ENCODE measurements around the gene SH3TC1. TPM values are rescaled to one million over a fixed set of nuclear protein-coding genes. Genes with fewer than 3 reads are reported as not detected.

The SH3TC1 gene
- total and polyA plus RNA-seq, 2 of the 8 experiments (the other 6 are each of a cell fraction or from before 2014, with no cell fraction given) = 0.15 TPM; not detected in 1

GRCh38 chr4:8289151-8289750 is 90.2 kb downstream of the SH3TC1 start:
- no peak overlapping the region for H2AFZ ChIP-seq (ENCODE audit: low read length)
- no peak overlapping the region for H2AK5ac ChIP-seq (ENCODE audit: low read depth, low read length)
- no peak overlapping the region for H3K18ac ChIP-seq (ENCODE audit: extremely low read depth, low read length)
- no peak overlapping the region for H4K8ac ChIP-seq (ENCODE audit: extremely low read depth, insufficient read depth, low read length)
- H2BK120ac ChIP-seq (replicated peaks; ENCODE audit: low read depth, low read length) = no peak overlapping the region
- H3K23ac ChIP-seq (ENCODE audit: insufficient read length) = no peak overlapping the region
- H2BK15ac ChIP-seq (ENCODE audit: low read length) = no peak overlapping the region
- CTCF ChIA-PET (ENCODE audit: partially characterized antibody) = interaction anchor here (0.8 to 3.3 kb wide), 4 partner anchors 14 to 74 kb away, joined by 4 to 25 read pairs (median 6); no protein-coding TSS in a partner anchor
- H4K5ac ChIP-seq (ENCODE audit: insufficient read length, low read depth, low read length) = no peak overlapping the region
- H4K91ac ChIP-seq (replicated peaks; ENCODE audit: insufficient read length, low read length) = no peak overlapping the region
- H3K23me2 ChIP-seq (ENCODE audit: low read depth, low read length) = no peaks in the 10 kb centered on the region; the same call in 1 of the 2 replicates
- no peak for FAIRE-seq
- no peak overlapping the region for H3K14ac ChIP-seq (ENCODE audit: insufficient read length)
- H3K79me2 ChIP-seq (ENCODE audit: control insufficient read depth in 1 of 2, insufficient read depth in 2 of 2, low read length in 2 of 2) = no peaks in the 10 kb centered on the region
- H3K27me3 ChIP-seq (replicated peaks in 1 of 4; ENCODE audit: control insufficient read depth in 3 of 4, extremely low read depth in 1 of 4, insufficient read depth in 3 of 4, low read length in 3 of 4) = no peaks in the 10 kb centered on the region
- WGBS, 2 experiments (ENCODE audit: extremely low coverage in 1 of 2, insufficient coverage in 1 of 2, insufficient read length in 1 of 2, insufficient replicate concordance in 2 of 2, low coverage in 1 of 2, low lambda C conversion rate in 2 of 2, missing lambda C conversion rate in 1 of 2) = 91% methylated on average over 13 of the region's 13 CpGs; no CpG with 5 or more reads in 1 of the 2 experiments
- H3K79me1 ChIP-seq (ENCODE audit: low read depth, low read length) = no peaks in the 10 kb centered on the region
- POLR2A ChIA-PET (ENCODE audit: partially characterized antibody) = no interaction called here
- no peak overlapping the region for H3K56ac ChIP-seq (replicated peaks; ENCODE audit: insufficient read length, low read depth, low read length)
- no peak overlapping the region for H2BK20ac ChIP-seq (ENCODE audit: low read length)
- H2BK12ac ChIP-seq (ENCODE audit: low read depth, low read length) = no peak overlapping the region
- H4K20me1 ChIP-seq (replicated peaks in 1 of 2; ENCODE audit: control insufficient read depth in 1 of 2, insufficient read depth in 2 of 2, low read length in 2 of 2) = no peaks in the 10 kb centered on the region
- no peak overlapping the region for H3K4ac ChIP-seq (replicated peaks; ENCODE audit: insufficient read length, low read depth, low read length)
- no peak overlapping the region for H3K27ac ChIP-seq (ENCODE audit: low read depth, low read length)
- H3K36me3 ChIP-seq (ENCODE audit: control insufficient read depth in 2 of 4, insufficient read depth in 4 of 4, low read length in 3 of 4) = no peaks in the 10 kb centered on the region
- no peaks in the 10 kb centered on the region for H3K9me3 ChIP-seq (ENCODE audit: insufficient read depth in 2 of 2, low read depth in 1 of 2, low read length in 1 of 2)
- no peak for TF ChIP-seq EP300 (IDR thresholded peaks at IDR 0.05; ENCODE audit: borderline replicate concordance in 1 of 2, low read depth in 2 of 2, low read length in 2 of 2)
- no peak for TF ChIP-seq ATF3 (IDR thresholded peaks at IDR 0.05; ENCODE audit: insufficient read depth, low read depth, low read length)
- no peak for TF ChIP-seq KDM5A (IDR thresholded peaks at IDR 0.05; ENCODE audit: low read length)
- TF ChIP-seq USF2 (IDR thresholded peaks at IDR 0.05; ENCODE audit: low read length) = no peak
- TF ChIP-seq TBP (IDR thresholded peaks at IDR 0.05; ENCODE audit: low read depth, low read length) = no peak
- H3K4me1 ChIP-seq (replicated peaks in 1 of 4; ENCODE audit: control insufficient read depth in 3 of 4, insufficient read depth in 4 of 4, low read length in 3 of 4) = no peaks in the 10 kb centered on the region
- H3K9ac ChIP-seq (replicated peaks in 1 of 4; ENCODE audit: extremely low read depth in 1 of 4, low read depth in 3 of 4, low read length in 3 of 4) = no peak overlapping the region
- no peak overlapping the region for H3K4me2 ChIP-seq (ENCODE audit: insufficient read depth in 1 of 2, low read depth in 2 of 2, low read length in 2 of 2)
- DNase-seq (ENCODE audit: low read depth in 1 of 2, low spot score in 2 of 2) = no peak
- no peak overlapping the region for H2BK5ac ChIP-seq (ENCODE audit: low read depth, low read length)
- no peak overlapping the region for H3K4me3 ChIP-seq (ENCODE audit: extremely low read depth in 1 of 4, insufficient read depth in 2 of 4, low read depth in 3 of 4, low read length in 4 of 4)
